Keratinocyte (primary cell): ENCODE measurements around the gene ANTXRL. TPM values are rescaled to one million over a fixed set of nuclear protein-coding genes. Genes with fewer than 3 reads are reported as not detected.
"Not testable (repeated sequence)": the region's sequence is repeated elsewhere in the genome, so short reads cannot be mapped to it uniquely, and the experiment has no call there.

Source experiments
- DNase-seq: peaks from one replicate; pipeline ENCODE4 v3.0.0-alpha.2; 2011; ENCODE audit warnings: low read depth, missing footprints, low spot score
- FAIRE-seq: peaks from 2 replicates; lab custom pipeline; 2011; peaks lifted over from hg19 to GRCh38; lab: Jason Lieb, UNC
- H2AFZ ChIP-seq: 2 replicates; pipeline ENCODE4 v1.6.0; 2012; ENCODE audit warnings: low read length, control low read depth, inconsistent platforms; ENCODE audit not compliant: control insufficient read depth
- H3K27ac ChIP-seq: 2 replicates; pipeline ENCODE4 v1.5.1; 2011; ENCODE audit warnings: low read length; ENCODE audit not compliant: control insufficient read depth, insufficient read depth
- H3K27me3 ChIP-seq: 3 replicates; pipeline ENCODE4 v1.6.0; 2011; ENCODE audit warnings: low read length; ENCODE audit not compliant: control insufficient read depth, insufficient read depth; ENCODE audit errors: extremely low read depth
- H3K36me3 ChIP-seq, 2 experiments: 2 replicates in 1 of 2; 3 replicates in 1 of 2; pipeline ENCODE4 v1.5.1; 2011; ENCODE audit warnings: low read length in 2 of 2, mild to moderate bottlenecking in 1 of 2; ENCODE audit not compliant: control insufficient read depth in 2 of 2, insufficient read depth in 2 of 2; ENCODE audit errors: extremely low read depth in 1 of 2
- H3K4me1 ChIP-seq: 3 replicates; pipeline ENCODE4 v1.5.1; 2011; ENCODE audit warnings: low read length; ENCODE audit not compliant: control insufficient read depth, insufficient read depth; ENCODE audit errors: extremely low read depth
- H3K4me2 ChIP-seq: 3 replicates; pipeline ENCODE4 v1.6.0; 2011; ENCODE audit warnings: low read depth, low read length; ENCODE audit not compliant: control insufficient read depth, insufficient read depth; ENCODE audit errors: extremely low read depth
- H3K4me3 ChIP-seq, 3 experiments: fragments of 200-600 bp in 1 of 3; sonication (generic) in 1 of 3; 2 replicates in 2 of 3; 3 replicates in 1 of 3; pipeline ENCODE4 v1.5.1; 2011 to 2016; ENCODE audit warnings: low read length in 3 of 3, mild to moderate bottlenecking in 3 of 3, control low read depth in 2 of 3, inconsistent platforms in 1 of 3, low read depth in 1 of 3, mixed read lengths in 1 of 3, mixed run types in 1 of 3, moderate library complexity in 1 of 3; ENCODE audit not compliant: control insufficient read depth in 2 of 3, insufficient read depth in 2 of 3; ENCODE audit errors: extremely low read depth in 1 of 3
- H3K79me2 ChIP-seq: 2 replicates; pipeline ENCODE4 v1.6.0; 2012; ENCODE audit warnings: low read length; ENCODE audit not compliant: control insufficient read depth, insufficient read depth
- H3K9ac ChIP-seq: 3 replicates; pipeline ENCODE4 v1.6.0; 2011; ENCODE audit warnings: low read length; ENCODE audit not compliant: control insufficient read depth, insufficient read depth; ENCODE audit errors: extremely low read depth
- H3K9me1 ChIP-seq: 3 replicates; pipeline ENCODE4 v1.6.0; 2011; ENCODE audit warnings: low read length; ENCODE audit not compliant: control insufficient read depth, insufficient read depth; ENCODE audit errors: extremely low read depth
- H3K9me3 ChIP-seq: 2 replicates; pipeline ENCODE4 v1.5.1; 2012; ENCODE audit warnings: low read depth, low read length; ENCODE audit not compliant: control insufficient read depth
- H4K20me1 ChIP-seq: 3 replicates; pipeline ENCODE4 v1.6.0; 2011; ENCODE audit warnings: low read length; ENCODE audit not compliant: control insufficient read depth, insufficient read depth; ENCODE audit errors: extremely low read depth
- CTCF ChIP-seq, 3 experiments: IDR thresholded peaks in 1 of 3; conservative IDR thresholded peaks in 1 of 3; optimal IDR thresholded peaks in 1 of 3; 2 replicates in 2 of 3; 3 replicates in 1 of 3; pipeline versions ENCODE3 to v1.5.1; 2011; ENCODE audit warnings: low read length in 3 of 3, mild to moderate bottlenecking in 3 of 3, moderate library complexity in 2 of 3, control low read depth in 1 of 3, inconsistent platforms in 1 of 3; ENCODE audit not compliant: insufficient read depth in 2 of 3; ENCODE audit errors: extremely low read depth in 1 of 3
- EZH2 ChIP-seq: IDR thresholded peaks from one replicate; pipeline ENCODE4 v1.6.1; 2012; ENCODE audit warnings: inconsistent platforms, mild to moderate bottlenecking, low read length, moderate library complexity
- dilution Hi-C: fragments of 300-500 bp; cut with MboI; formaldehyde crosslinking; loops from one replicate; pipeline ENCODE4 v1.7.0; 2020; ENCODE audit warnings: low sequenced_read_pairs; ENCODE audit not compliant: extremely low pct_ligation_motif_present
- polyA plus RNA-seq, 5 experiments: library from polyadenylated mRNA; depleted of rRNA in 3 of 5; stranded (reverse) in 3 of 5; stranded (forward) in 1 of 5; unstranded in 1 of 5; fragments of >200 nt; gene quantifications; 1 replicate in 1 of 5; 2 replicates in 3 of 5; 3 replicates in 1 of 5; pipeline versions ENCODE4 v1.2.1 to v1.2.3, GENCODE V29; 2011 to 2012; ENCODE audit warnings: missing spikeins in 2 of 5, low read depth in 1 of 5, low replicate concordance in 1 of 5

ANTXRL gene
- polyA plus RNA-seq, 1 donor (not counting 4 experiments of a cell fraction or from before 2014, with no cell fraction given): not detected

GRCh38 chr10:46254007-46254383 lies 32.8 kb upstream of the ANTXRL start:
- no peak overlapping the region for H3K4me3 ChIP-seq
- no peak overlapping the region for H3K4me2 ChIP-seq
- dilution Hi-C loops: no loop called here
- no peaks in the 10 kb centered on the region for H3K9me3 ChIP-seq
- no peak for TF ChIP-seq CTCF (optimal IDR thresholded peaks at IDR 0.05 in 1 of 3, IDR thresholded peaks at IDR 0.05 in 1 of 3, conservative IDR thresholded peaks at IDR 0.05 in 1 of 3; ENCODE audit: extremely low read depth in 1 of 3, insufficient read depth in 2 of 3, low read length in 3 of 3)
- TF ChIP-seq EZH2: no peak
- H3K27me3 ChIP-seq: peaks cover 12% of the 10 kb centered on the region
- H4K20me1 ChIP-seq: no peaks in the 10 kb centered on the region
- no peaks in the 10 kb centered on the region for H3K79me2 ChIP-seq
- DNase-seq: no peak
- no peaks in the 10 kb centered on the region for H3K9me1 ChIP-seq
- H3K9ac ChIP-seq: no peak overlapping the region
- H3K4me1 ChIP-seq: no peaks in the 10 kb centered on the region
- no peak overlapping the region for H2AFZ ChIP-seq
- no peak overlapping the region for H3K27ac ChIP-seq
- no peak for FAIRE-seq
- no peaks in the 10 kb centered on the region for H3K36me3 ChIP-seq

GRCh38 chr10:46254467-46254866 lies 32.3 kb upstream of the ANTXRL start:
- H3K9me1 ChIP-seq: no peaks in the 10 kb centered on the region
- H3K9ac ChIP-seq: no peak overlapping the region
- dilution Hi-C loops: no loop called here
- no peaks in the 10 kb centered on the region for H3K9me3 ChIP-seq
- TF ChIP-seq EZH2 (no peak), CTCF (optimal IDR thresholded peaks at IDR 0.05 in 1 of 3, IDR thresholded peaks at IDR 0.05 in 1 of 3, conservative IDR thresholded peaks at IDR 0.05 in 1 of 3; ENCODE audit: extremely low read depth in 1 of 3, insufficient read depth in 2 of 3, low read length in 3 of 3) (no peak)
- no peaks in the 10 kb centered on the region for H3K36me3 ChIP-seq
- no peaks in the 10 kb centered on the region for H3K79me2 ChIP-seq
- no peak for FAIRE-seq
- no peak overlapping the region for H3K4me3 ChIP-seq
- no peak for DNase-seq
- peaks cover 12% of the 10 kb centered on the region for H3K27me3 ChIP-seq
- H3K4me2 ChIP-seq: no peak overlapping the region
- no peaks in the 10 kb centered on the region for H4K20me1 ChIP-seq
- H2AFZ ChIP-seq: no peak overlapping the region
- no peak overlapping the region for H3K27ac ChIP-seq
- H3K4me1 ChIP-seq: no peaks in the 10 kb centered on the region

- H4K20me1 ChIP-seq, H2AFZ ChIP-seq, H3K27ac ChIP-seq, DNase-seq, H3K9me3 ChIP-seq, H3K9me1 ChIP-seq, dilution Hi-C loops, FAIRE-seq, H3K4me3 ChIP-seq, H3K79me2 ChIP-seq, H3K9ac ChIP-seq, H3K4me2 ChIP-seq, H3K4me1 ChIP-seq, H3K36me3 ChIP-seq: not testable (repeated sequence)
- peaks cover 12% of the 10 kb centered on the region for H3K27me3 ChIP-seq
These were observed 31.6 kb upstream of the ANTXRL start for GRCh38 chr10:46255210-46255609.
